Parathyroid adenoma (tissue), 2 donors: ENCODE measurements around the gene KCTD17.

Experiments used
- H2AFZ ChIP-seq: fragments of 300-600 bp; sonication (generic); one replicate; pipeline ENCODE4 v1.7.0; 2017; ENCODE audit warnings: antibody characterized with exemption, mild to moderate bottlenecking
- H3K27ac ChIP-seq: fragments of 300-600 bp; sonication (generic); one replicate; pipeline ENCODE4 v1.7.0; 2017
- H3K27me3 ChIP-seq: fragments of 300-600 bp; sonication (generic); one replicate; pipeline ENCODE4 v1.7.0; 2017; ENCODE audit warnings: low read length; ENCODE audit not compliant: control insufficient read depth, insufficient read depth
- H3K36me3 ChIP-seq: fragments of 300-600 bp; sonication (generic); one replicate; pipeline ENCODE4 v1.7.0; 2017; ENCODE audit warnings: low read length; ENCODE audit not compliant: control insufficient read depth, insufficient read depth
- H3K4me1 ChIP-seq: fragments of 300-600 bp; sonication (generic); one replicate; pipeline ENCODE4 v1.7.0; 2017; ENCODE audit warnings: control low read depth
- H3K4me2 ChIP-seq: fragments of 300-600 bp; sonication (generic); one replicate; pipeline ENCODE4 v1.7.0; 2017; ENCODE audit warnings: low read length
- H3K4me3 ChIP-seq: fragments of 300-600 bp; sonication (generic); one replicate; pipeline ENCODE4 v1.7.0; 2017; ENCODE audit warnings: low read depth, low read length
- H3K79me2 ChIP-seq: fragments of 300-600 bp; sonication (generic); one replicate; pipeline ENCODE4 v1.7.0; 2017; ENCODE audit warnings: control low read depth
- H3K9ac ChIP-seq: fragments of 300-600 bp; sonication (generic); one replicate; pipeline ENCODE4 v1.7.0; 2017; ENCODE audit warnings: mild to moderate bottlenecking
- H3K9me3 ChIP-seq: fragments of 300-600 bp; sonication (generic); one replicate; pipeline ENCODE4 v1.7.0; 2017; ENCODE audit warnings: low read length; ENCODE audit not compliant: control insufficient read depth
- TF ChIP-seq, protein P1 (sequence below): fragments of 300-600 bp; sonication (generic); IDR thresholded peaks from one replicate; pipeline ENCODE4 v1.7.0; 2017; ENCODE audit warnings: antibody characterized with exemption, mild to moderate bottlenecking
- donor health status: primary hyperparathyroidism.

KCTD17 gene

DNA sequence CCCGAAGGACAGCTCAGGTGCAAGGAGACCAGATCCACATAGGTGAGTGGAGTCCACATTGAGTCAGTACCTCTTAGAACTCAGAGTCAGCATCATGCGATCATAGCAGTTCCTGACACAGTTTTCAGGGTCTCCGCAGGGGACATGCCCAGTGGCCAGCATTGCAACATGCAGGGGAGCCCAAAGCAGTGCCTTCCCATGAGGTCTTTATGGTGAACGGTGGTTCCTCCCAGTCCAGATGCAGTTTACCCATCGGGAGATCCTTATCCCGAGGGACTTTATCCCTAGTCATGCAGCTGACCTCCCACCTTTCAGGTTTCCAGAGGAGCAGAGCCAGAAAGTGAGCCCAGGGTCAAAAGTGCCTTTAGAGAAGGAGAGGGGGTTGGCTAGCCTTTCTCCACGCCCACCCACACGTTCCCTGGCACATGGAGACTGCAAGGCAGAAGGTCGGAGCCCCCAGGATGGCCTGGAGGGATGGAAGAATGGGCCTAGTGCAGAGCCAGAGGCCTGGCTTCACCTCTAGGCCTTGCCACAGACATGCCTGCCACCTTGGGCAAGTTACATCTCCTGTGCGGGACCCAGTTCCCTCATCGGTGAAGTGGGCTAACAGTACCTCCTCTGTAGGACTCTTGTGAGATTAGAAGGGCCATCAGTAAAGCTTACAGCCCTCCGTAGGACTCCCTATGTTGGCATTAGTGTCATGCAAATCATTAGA, 6.4 kb downstream of the KCTD17 start:
- Histone ChIP-seq H3K4me2 (no peak overlapping the region), H3K79me2 (no peaks in the 10 kb centered on the region), H3K27ac (no peak overlapping the region), H3K27me3 (no peaks in the 10 kb centered on the region), H3K4me3 (no peak overlapping the region), H3K9me3 (no peaks in the 10 kb centered on the region), H3K4me1 (no peaks in the 10 kb centered on the region), H2AFZ (no peak overlapping the region), H3K9ac (no peak overlapping the region), H3K36me3 (no peaks in the 10 kb centered on the region)
- TF ChIP-seq, protein P1, sequence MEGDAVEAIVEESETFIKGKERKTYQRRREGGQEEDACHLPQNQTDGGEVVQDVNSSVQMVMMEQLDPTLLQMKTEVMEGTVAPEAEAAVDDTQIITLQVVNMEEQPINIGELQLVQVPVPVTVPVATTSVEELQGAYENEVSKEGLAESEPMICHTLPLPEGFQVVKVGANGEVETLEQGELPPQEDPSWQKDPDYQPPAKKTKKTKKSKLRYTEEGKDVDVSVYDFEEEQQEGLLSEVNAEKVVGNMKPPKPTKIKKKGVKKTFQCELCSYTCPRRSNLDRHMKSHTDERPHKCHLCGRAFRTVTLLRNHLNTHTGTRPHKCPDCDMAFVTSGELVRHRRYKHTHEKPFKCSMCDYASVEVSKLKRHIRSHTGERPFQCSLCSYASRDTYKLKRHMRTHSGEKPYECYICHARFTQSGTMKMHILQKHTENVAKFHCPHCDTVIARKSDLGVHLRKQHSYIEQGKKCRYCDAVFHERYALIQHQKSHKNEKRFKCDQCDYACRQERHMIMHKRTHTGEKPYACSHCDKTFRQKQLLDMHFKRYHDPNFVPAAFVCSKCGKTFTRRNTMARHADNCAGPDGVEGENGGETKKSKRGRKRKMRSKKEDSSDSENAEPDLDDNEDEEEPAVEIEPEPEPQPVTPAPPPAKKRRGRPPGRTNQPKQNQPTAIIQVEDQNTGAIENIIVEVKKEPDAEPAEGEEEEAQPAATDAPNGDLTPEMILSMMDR, result no peak

DNA sequence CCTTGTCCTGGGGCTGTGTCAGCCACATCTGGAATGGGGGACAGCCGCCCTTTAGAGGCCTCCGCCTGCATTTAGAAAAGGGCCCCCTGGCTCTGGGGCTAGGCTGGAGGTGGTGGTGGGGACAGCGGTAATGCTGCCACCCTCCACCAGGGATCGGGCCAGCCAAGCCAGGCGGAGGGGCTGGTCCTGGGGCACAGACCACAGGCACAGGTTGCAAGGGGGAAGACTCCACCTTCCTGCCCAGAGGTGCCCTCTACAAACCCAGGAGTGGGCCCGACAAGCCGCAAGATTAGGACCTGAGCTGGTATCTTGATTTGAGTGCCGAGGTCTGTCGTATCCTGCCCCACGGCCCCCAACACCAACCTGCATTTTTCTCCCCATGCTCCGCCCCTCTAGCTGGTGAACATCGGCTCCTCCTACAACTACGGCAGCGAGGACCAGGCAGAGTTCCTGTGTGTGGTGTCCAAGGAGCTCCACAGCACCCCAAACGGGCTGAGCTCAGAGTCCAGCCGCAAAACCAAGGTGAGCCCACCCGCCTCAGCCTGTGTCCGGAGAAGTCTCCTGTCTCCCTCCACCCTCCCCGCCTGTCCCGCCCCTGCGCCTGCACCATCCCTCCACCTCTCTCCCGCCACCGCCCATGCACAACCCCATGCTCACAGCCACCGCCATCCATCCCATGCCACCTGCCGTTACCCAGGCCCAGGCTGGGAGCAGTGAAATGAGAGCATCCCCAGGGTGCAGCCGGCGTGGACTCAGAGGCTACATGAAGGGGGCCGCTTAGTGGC, 7.6 kb downstream of the KCTD17 start:
- H3K4me1 ChIP-seq, result no peaks in the 10 kb centered on the region
- H3K9me3 ChIP-seq, result no peaks in the 10 kb centered on the region
- no peak overlapping the region for H3K27ac ChIP-seq
- no peak overlapping the region for H3K4me2 ChIP-seq
- no peaks in the 10 kb centered on the region for H3K36me3 ChIP-seq
- no peak overlapping the region for H3K9ac ChIP-seq
- no peak overlapping the region for H2AFZ ChIP-seq
- no peak overlapping the region for H3K4me3 ChIP-seq
- TF ChIP-seq, protein P1, result no peak
- H3K27me3 ChIP-seq, result no peaks in the 10 kb centered on the region
- no peaks in the 10 kb centered on the region for H3K79me2 ChIP-seq

DNA sequence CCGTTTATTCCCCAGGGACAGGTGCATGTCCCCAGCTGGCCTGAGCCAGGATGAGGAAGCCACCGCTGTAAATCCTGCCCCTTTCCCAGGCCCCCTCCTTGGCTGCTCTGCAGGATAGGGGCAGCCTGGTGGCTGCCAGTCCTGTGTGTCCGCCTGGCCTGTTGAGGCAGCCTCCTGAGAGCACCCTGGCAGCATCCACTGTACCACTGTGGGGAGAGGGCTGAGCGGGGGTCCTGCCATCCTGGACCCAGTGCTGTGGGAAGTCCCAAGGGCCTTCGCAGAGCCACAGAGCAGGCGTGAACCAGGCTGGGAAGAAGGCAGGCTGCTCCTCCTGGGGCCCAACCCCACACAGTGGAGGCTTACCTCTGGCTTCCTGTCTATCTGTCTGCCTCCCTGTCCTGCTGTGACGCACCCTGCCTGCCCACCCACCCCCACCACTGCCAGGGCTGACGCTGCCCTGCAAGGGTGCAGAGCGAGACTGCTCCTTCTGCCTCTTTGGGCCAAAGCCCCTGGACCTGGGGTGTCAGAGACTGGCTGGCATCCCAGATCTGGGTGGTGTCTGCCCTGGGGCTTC, 8.4 kb downstream of the KCTD17 start:
- TF ChIP-seq, protein P1, result no peak
- Histone ChIP-seq H3K4me2 (no peak overlapping the region), H3K9ac (no peak overlapping the region), H3K79me2 (no peaks in the 10 kb centered on the region), H3K36me3 (no peaks in the 10 kb centered on the region), H2AFZ (no peak overlapping the region), H3K9me3 (no peaks in the 10 kb centered on the region), H3K4me1 (no peaks in the 10 kb centered on the region), H3K27me3 (no peaks in the 10 kb centered on the region), H3K27ac (no peak overlapping the region), H3K4me3 (no peak overlapping the region)

DNA sequence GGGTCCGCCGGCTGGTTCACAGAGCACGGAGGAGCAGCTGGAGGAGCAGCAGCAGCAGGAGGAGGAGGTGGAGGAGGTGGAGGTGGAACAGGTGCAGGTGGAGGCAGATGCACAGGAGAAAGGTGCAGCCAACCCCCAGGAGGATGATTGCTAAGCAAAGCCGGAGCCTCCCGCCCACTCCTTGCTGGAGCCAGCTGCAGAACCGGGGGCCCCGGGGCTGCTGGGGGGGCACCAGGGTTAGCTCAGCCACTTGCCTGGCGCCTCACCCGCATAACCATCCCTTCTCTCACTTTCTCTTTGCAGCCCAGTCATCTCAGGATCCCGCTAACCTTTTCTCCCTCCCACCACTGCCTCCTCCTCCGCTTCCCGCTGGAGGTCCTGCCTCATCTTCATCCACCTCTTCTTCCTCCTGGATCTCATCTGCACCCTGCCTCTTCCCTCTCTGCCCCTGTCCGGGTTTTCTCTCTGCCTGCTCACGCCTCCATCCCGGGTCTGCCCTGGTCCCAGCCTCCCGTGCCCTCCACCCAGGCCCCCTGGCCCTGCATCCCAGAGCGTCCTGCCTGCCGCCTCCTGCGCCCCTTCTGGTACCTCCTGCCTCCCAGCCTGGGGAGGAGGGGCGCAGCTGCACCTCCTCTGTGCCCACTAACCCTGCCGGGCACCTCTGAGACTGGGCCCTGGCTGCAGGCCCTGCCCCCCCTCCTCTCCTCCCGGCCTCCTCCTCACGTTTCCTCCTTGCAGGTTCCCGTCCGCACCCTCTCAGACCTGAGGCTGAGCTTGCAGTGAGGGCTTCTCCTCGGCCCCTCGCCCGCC, 9.5 kb downstream of the KCTD17 start:
- H3K79me2 ChIP-seq, result no peaks in the 10 kb centered on the region

More for the DNA sequence above, 9.5 kb downstream of the KCTD17 start:
- H3K9ac ChIP-seq, result no peak overlapping the region
- H3K4me1 ChIP-seq, result no peaks in the 10 kb centered on the region
- no peak overlapping the region for H3K27ac ChIP-seq
- TF ChIP-seq, protein P1, result no peak
- no peaks in the 10 kb centered on the region for H3K9me3 ChIP-seq
- H2AFZ ChIP-seq, result no peak overlapping the region
- H3K4me2 ChIP-seq, result no peak overlapping the region
- H3K36me3 ChIP-seq, result no peaks in the 10 kb centered on the region
- no peak overlapping the region for H3K4me3 ChIP-seq
- no peaks in the 10 kb centered on the region for H3K27me3 ChIP-seq
